T-helper 1 cell treated with Interleukin-12 subunit alpha and Interleukin-12 subunit beta and Interleukin-4 antibody, amounts not matched to agents 30 μg/mL and 1 μg/mL, for 36 hours (primary cell): ENCODE results near the gene SLC16A9.

Experiments
- H3K27ac Mint-ChIP-seq: one replicate; pipeline ENCODE4 v1.8.0; 2021; ENCODE audit warnings: mild to moderate bottlenecking, mixed read lengths
- H3K27me3 Mint-ChIP-seq: one replicate; pipeline ENCODE4 v1.8.0; 2021; ENCODE audit warnings: low read depth, mixed read lengths
- H3K36me3 Mint-ChIP-seq: one replicate; pipeline ENCODE4 v1.8.0; 2021; ENCODE audit warnings: low read depth, mixed read lengths
- H3K4me1 Mint-ChIP-seq: one replicate; pipeline ENCODE4 v1.8.0; 2021; ENCODE audit warnings: low read depth, mixed read lengths
- H3K4me3 Mint-ChIP-seq: one replicate; pipeline ENCODE4 v1.8.0; 2021; ENCODE audit warnings: mild to moderate bottlenecking, moderate library complexity, mixed read lengths
- H3K9me3 Mint-ChIP-seq: one replicate; pipeline ENCODE4 v1.8.0; 2021; ENCODE audit warnings: mixed read lengths

The SLC16A9 gene

GRCh38 chr10:59622320-59623132 is 87.1 kb downstream of the SLC16A9 start:
- no peak overlapping the region for H3K4me3 Mint-ChIP-seq
- H3K27ac Mint-ChIP-seq: no peak overlapping the region
- H3K9me3 Mint-ChIP-seq: no peaks in the 10 kb centered on the region
- H3K36me3 Mint-ChIP-seq: no peaks in the 10 kb centered on the region
- H3K4me1 Mint-ChIP-seq: peaks cover 2% of the 10 kb centered on the region
- peaks cover 20% of the 10 kb centered on the region for H3K27me3 Mint-ChIP-seq

GRCh38 chr10:59621771-59622170 is 87.9 kb downstream of the SLC16A9 start:
- Mint-ChIP-seq H3K4me1 (peaks cover 2% of the 10 kb centered on the region), H3K27me3 (peaks cover 23% of the 10 kb centered on the region), H3K9me3 (no peaks in the 10 kb centered on the region), H3K36me3 (no peaks in the 10 kb centered on the region), H3K27ac (no peak overlapping the region), H3K4me3 (no peak overlapping the region)

GRCh38 chr10:59618666-59619065 is 91.0 kb downstream of the SLC16A9 start:
- H3K27ac Mint-ChIP-seq: no peak overlapping the region

GRCh38 chr10:59617996-59618395 is 91.7 kb downstream of the SLC16A9 start:
- Mint-ChIP-seq H3K27ac (no peak overlapping the region), H3K4me1 (no peaks in the 10 kb centered on the region), H3K36me3 (no peaks in the 10 kb centered on the region), H3K9me3 (no peaks in the 10 kb centered on the region), H3K27me3 (peaks cover 23% of the 10 kb centered on the region), H3K4me3 (no peak overlapping the region)

More at GRCh38 chr10:59618666-59619065, 91.0 kb downstream of the SLC16A9 start:
- Mint-ChIP-seq H3K4me3 (no peak overlapping the region), H3K27me3 (peaks cover 23% of the 10 kb centered on the region), H3K9me3 (no peaks in the 10 kb centered on the region), H3K36me3 (no peaks in the 10 kb centered on the region), H3K4me1 (no peaks in the 10 kb centered on the region)

GRCh38 chr10:59611048-59611447 is 98.6 kb downstream of the SLC16A9 start:
- no peak overlapping the region for H3K4me3 Mint-ChIP-seq
- H3K27ac Mint-ChIP-seq: no peak overlapping the region
- no peaks in the 10 kb centered on the region for H3K36me3 Mint-ChIP-seq
- H3K4me1 Mint-ChIP-seq: no peaks in the 10 kb centered on the region
- peaks cover 15% of the 10 kb centered on the region for H3K27me3 Mint-ChIP-seq
- no peaks in the 10 kb centered on the region for H3K9me3 Mint-ChIP-seq

- Mint-ChIP-seq H3K27ac (no peak overlapping the region), H3K4me3 (no peak overlapping the region), H3K27me3 (peaks cover 15% of the 10 kb centered on the region), H3K4me1 (no peaks in the 10 kb centered on the region), H3K9me3 (no peaks in the 10 kb centered on the region), H3K36me3 (no peaks in the 10 kb centered on the region)
Observed at GRCh38 chr10:59607970-59608369, 101.7 kb downstream of the SLC16A9 start.

- peaks cover 15% of the 10 kb centered on the region for H3K27me3 Mint-ChIP-seq
- no peaks in the 10 kb centered on the region for H3K9me3 Mint-ChIP-seq
- H3K27ac Mint-ChIP-seq: no peak overlapping the region
- no peaks in the 10 kb centered on the region for H3K4me1 Mint-ChIP-seq
- H3K4me3 Mint-ChIP-seq: no peak overlapping the region
- no peaks in the 10 kb centered on the region for H3K36me3 Mint-ChIP-seq
Observed at GRCh38 chr10:59606551-59606961, 103.1 kb downstream of the SLC16A9 start.

GRCh38 chr10:59601985-59602384 is 107.7 kb downstream of the SLC16A9 start:
- Mint-ChIP-seq H3K27ac (no peak overlapping the region), H3K36me3 (no peaks in the 10 kb centered on the region), H3K27me3 (peaks cover 4% of the 10 kb centered on the region), H3K4me1 (no peaks in the 10 kb centered on the region), H3K4me3 (no peak overlapping the region), H3K9me3 (no peaks in the 10 kb centered on the region)
